HG03025 (cell line): ENCODE measurements around the gene PPP2R5D.
"Not testable (repeated sequence)": the region's sequence is repeated elsewhere in the genome, so short reads cannot be mapped to it uniquely, and the experiment has no call there.

Experiments
- ATAC-seq: cut with Tn5 transposase; IDR thresholded peaks from one replicate; pipeline ENCODE4 v1.9.1; 2021; ENCODE audit warnings: mild to moderate bottlenecking, moderate library complexity; ENCODE audit not compliant: unreplicated experiment, low FRiP score

PPP2R5D gene

GRCh38 chr6:42984001-42984923 lies at the start of gene PPP2R5D:
TSS of gene PPP2R5D (plus strand) at chr6:42984570. CDS start at chr6:42984678, 108 bp downstream.
- ATAC-seq = peak; percentile 88

GRCh38 chr6:42935322-42935721 lies 49.0 kb upstream of the PPP2R5D start:
- ATAC-seq = no peak

- ATAC-seq = no peak
Measured at GRCh38 chr6:42936398-42936797, 48.0 kb upstream of the PPP2R5D start.

GRCh38 chr6:42937548-42938427 lies 46.6 kb upstream of the PPP2R5D start:
- no peak for ATAC-seq

GRCh38 chr6:42938428-42938796 lies 46.0 kb upstream of the PPP2R5D start:
- no peak for ATAC-seq

- ATAC-seq = no peak
Measured at GRCh38 chr6:42938987-42939809, 45.2 kb upstream of the PPP2R5D start.

- ATAC-seq = no peak
Measured at GRCh38 chr6:42939810-42940167, 44.6 kb upstream of the PPP2R5D start.

- ATAC-seq = no peak
Measured at GRCh38 chr6:42940493-42941045, 43.8 kb upstream of the PPP2R5D start.

GRCh38 chr6:42941356-42941755 lies 43.0 kb upstream of the PPP2R5D start:
- ATAC-seq = not testable (repeated sequence)

- ATAC-seq = no peak
Measured at GRCh38 chr6:42942444-42942843, 41.9 kb upstream of the PPP2R5D start.

- no peak for ATAC-seq
Measured at GRCh38 chr6:42947950-42948349, 36.4 kb upstream of the PPP2R5D start.

GRCh38 chr6:42952389-42952788 lies 32.0 kb upstream of the PPP2R5D start:
- no peak for ATAC-seq

GRCh38 chr6:42954405-42954804 lies 30.0 kb upstream of the PPP2R5D start:
- ATAC-seq = not testable (repeated sequence)

- ATAC-seq = no peak
Measured at GRCh38 chr6:42958125-42958524, 26.2 kb upstream of the PPP2R5D start.

GRCh38 chr6:42959917-42960242 lies 24.5 kb upstream of the PPP2R5D start:
- no peak for ATAC-seq

GRCh38 chr6:42960243-42961019 lies 23.9 kb upstream of the PPP2R5D start, which contains the start of gene GNMT:
TSS of gene GNMT (plus strand) at chr6:42960754. CDS start at chr6:42960768, 14 bp downstream.
- no peak for ATAC-seq

- no peak for ATAC-seq
Measured at GRCh38 chr6:42961020-42961470, 23.3 kb upstream of the PPP2R5D start.

- no peak for ATAC-seq
Measured at GRCh38 chr6:42962096-42962495, 22.3 kb upstream of the PPP2R5D start.

GRCh38 chr6:42962502-42963178 lies 21.7 kb upstream of the PPP2R5D start:
- ATAC-seq = no peak
